GM19438 (cell line): ENCODE measurements around the gene POLR3G.

Source experiments
- ATAC-seq: cut with Tn5 transposase; IDR thresholded peaks from one replicate; pipeline ENCODE4 v1.9.1; 2021; ENCODE audit warnings: low read depth; ENCODE audit not compliant: unreplicated experiment

The POLR3G gene

GRCh38 chr5:90495146-90495545 is 20.5 kb downstream of the POLR3G start:
- ATAC-seq = no peak

GRCh38 chr5:90503596-90503995 is 28.9 kb downstream of the POLR3G start:
- ATAC-seq = no peak

- ATAC-seq = no peak
These were observed 30.1 kb downstream of the POLR3G start for GRCh38 chr5:90504743-90505142.

GRCh38 chr5:90506221-90506620 is 31.6 kb downstream of the POLR3G start:
- no peak for ATAC-seq

GRCh38 chr5:90510438-90510837 is 35.8 kb downstream of the POLR3G start:
- ATAC-seq = no peak

GRCh38 chr5:90514520-90514919 is 39.9 kb downstream of the POLR3G start:
- no peak for ATAC-seq

GRCh38 chr5:90518661-90519060 is 44.0 kb downstream of the POLR3G start:
- no peak for ATAC-seq

- no peak for ATAC-seq
These were observed 44.4 kb downstream of the POLR3G start for GRCh38 chr5:90519081-90519480.

GRCh38 chr5:90528601-90529193 is 54.0 kb downstream of the POLR3G start:
- ATAC-seq = peak; percentile 3

GRCh38 chr5:90529194-90529938 is 54.7 kb downstream of the POLR3G start, which contains the start of gene LYSMD3:
Gene LYSMD3, minus strand, starts transcription at chr5:90529584. Its CDS starts 4,295 bp downstream, at chr5:90525289.
- peak; percentile 87 for ATAC-seq

GRCh38 chr5:90529939-90530677 is 55.4 kb downstream of the POLR3G start:
- peak; percentile 65 for ATAC-seq

- ATAC-seq = no peak
These were observed 56.2 kb downstream of the POLR3G start for GRCh38 chr5:90530736-90531487.

- no peak for ATAC-seq
These were observed 59.1 kb downstream of the POLR3G start for GRCh38 chr5:90533794-90534193.

- no peak for ATAC-seq
These were observed 60.3 kb downstream of the POLR3G start for GRCh38 chr5:90534922-90535321.

- no peak for ATAC-seq
These were observed 68.3 kb downstream of the POLR3G start for GRCh38 chr5:90542827-90543519.

- no peak for ATAC-seq
These were observed 70.8 kb downstream of the POLR3G start for GRCh38 chr5:90545511-90545910.

GRCh38 chr5:90546216-90546837 is 71.7 kb downstream of the POLR3G start:
- no peak for ATAC-seq

GRCh38 chr5:90547072-90547536 is 72.4 kb downstream of the POLR3G start:
- no peak for ATAC-seq

- no peak for ATAC-seq
These were observed 73.5 kb downstream of the POLR3G start for GRCh38 chr5:90548069-90548593.
